Measurements from ENCODE around the gene PCDHGA7. TPM values are rescaled to one million over a fixed set of nuclear protein-coding genes. Genes with fewer than 3 reads are reported as not detected.

Gene PCDHGA7
- polyA plus RNA-seq, 1 donor (not counting 4 experiments of a cell fraction or from before 2014, with no cell fraction given): 0.13 TPM

- no peaks in the 10 kb centered on the region for H3K9me1 ChIP-seq (ENCODE audit: control insufficient read depth, extremely low read depth, insufficient read depth, low read length)
- no peaks in the 10 kb centered on the region for H3K4me1 ChIP-seq (ENCODE audit: control insufficient read depth, extremely low read depth, insufficient read depth, low read length)
- H4K20me1 ChIP-seq (ENCODE audit: control insufficient read depth, extremely low read depth, insufficient read depth, low read length): no peaks in the 10 kb centered on the region
- H2AFZ ChIP-seq (ENCODE audit: control insufficient read depth, low read length): no peak overlapping the region
- H3K9me3 ChIP-seq (ENCODE audit: control insufficient read depth, low read depth, low read length): peaks cover 14% of the 10 kb centered on the region
- no peak for DNase-seq (ENCODE audit: low read depth, low spot score)
- TF ChIP-seq EZH2 (IDR thresholded peaks at IDR 0.05; ENCODE audit: low read length): no peak
- TF ChIP-seq, protein P1, sequence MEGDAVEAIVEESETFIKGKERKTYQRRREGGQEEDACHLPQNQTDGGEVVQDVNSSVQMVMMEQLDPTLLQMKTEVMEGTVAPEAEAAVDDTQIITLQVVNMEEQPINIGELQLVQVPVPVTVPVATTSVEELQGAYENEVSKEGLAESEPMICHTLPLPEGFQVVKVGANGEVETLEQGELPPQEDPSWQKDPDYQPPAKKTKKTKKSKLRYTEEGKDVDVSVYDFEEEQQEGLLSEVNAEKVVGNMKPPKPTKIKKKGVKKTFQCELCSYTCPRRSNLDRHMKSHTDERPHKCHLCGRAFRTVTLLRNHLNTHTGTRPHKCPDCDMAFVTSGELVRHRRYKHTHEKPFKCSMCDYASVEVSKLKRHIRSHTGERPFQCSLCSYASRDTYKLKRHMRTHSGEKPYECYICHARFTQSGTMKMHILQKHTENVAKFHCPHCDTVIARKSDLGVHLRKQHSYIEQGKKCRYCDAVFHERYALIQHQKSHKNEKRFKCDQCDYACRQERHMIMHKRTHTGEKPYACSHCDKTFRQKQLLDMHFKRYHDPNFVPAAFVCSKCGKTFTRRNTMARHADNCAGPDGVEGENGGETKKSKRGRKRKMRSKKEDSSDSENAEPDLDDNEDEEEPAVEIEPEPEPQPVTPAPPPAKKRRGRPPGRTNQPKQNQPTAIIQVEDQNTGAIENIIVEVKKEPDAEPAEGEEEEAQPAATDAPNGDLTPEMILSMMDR (optimal IDR thresholded peaks at IDR 0.05 in 1 of 3, IDR thresholded peaks at IDR 0.05 in 1 of 3, conservative IDR thresholded peaks at IDR 0.05 in 1 of 3; ENCODE audit: extremely low read depth in 1 of 3, insufficient read depth in 2 of 3, low read length in 3 of 3): no peak
- H3K9ac ChIP-seq (ENCODE audit: control insufficient read depth, extremely low read depth, insufficient read depth, low read length): no peak overlapping the region
- H3K79me2 ChIP-seq (ENCODE audit: control insufficient read depth, insufficient read depth, low read length): no peaks in the 10 kb centered on the region
- H3K27ac ChIP-seq (ENCODE audit: control insufficient read depth, insufficient read depth, low read length): no peak overlapping the region
- H3K4me3 ChIP-seq (ENCODE audit: control insufficient read depth in 2 of 3, extremely low read depth in 1 of 3, insufficient read depth in 2 of 3, low read depth in 1 of 3, low read length in 3 of 3): no peak overlapping the region
- H3K4me2 ChIP-seq (ENCODE audit: control insufficient read depth, extremely low read depth, insufficient read depth, low read depth, low read length): no peak overlapping the region
- H3K27me3 ChIP-seq (ENCODE audit: control insufficient read depth, extremely low read depth, insufficient read depth, low read length): peaks cover 17% of the 10 kb centered on the region
- no peaks in the 10 kb centered on the region for H3K36me3 ChIP-seq (ENCODE audit: control insufficient read depth in 2 of 2, extremely low read depth in 1 of 2, insufficient read depth in 2 of 2, low read length in 2 of 2)
- dilution Hi-C loops (cut with MboI; ENCODE audit: extremely low pct_ligation_motif_present, low sequenced_read_pairs): no loop called here
- FAIRE-seq: no peak
Observed at GRCh38 chr5:141356133-141356532, 26.4 kb upstream of the PCDHGA7 start.

GRCh38 chr5:141356950-141357349, 25.6 kb upstream of the PCDHGA7 start:
- peaks cover 19% of the 10 kb centered on the region for H3K27me3 ChIP-seq (ENCODE audit: control insufficient read depth, extremely low read depth, insufficient read depth, low read length)

More at GRCh38 chr5:141356950-141357349, 25.6 kb upstream of the PCDHGA7 start:
- dilution Hi-C loops (cut with MboI; ENCODE audit: extremely low pct_ligation_motif_present, low sequenced_read_pairs): no loop called here
- DNase-seq (ENCODE audit: low read depth, low spot score): no peak
- H3K36me3 ChIP-seq (ENCODE audit: control insufficient read depth in 2 of 2, extremely low read depth in 1 of 2, insufficient read depth in 2 of 2, low read length in 2 of 2): no peaks in the 10 kb centered on the region
- FAIRE-seq: no peak
- no peaks in the 10 kb centered on the region for H3K79me2 ChIP-seq (ENCODE audit: control insufficient read depth, insufficient read depth, low read length)
- no peak overlapping the region for H2AFZ ChIP-seq (ENCODE audit: control insufficient read depth, low read length)
- no peak overlapping the region for H3K9ac ChIP-seq (ENCODE audit: control insufficient read depth, extremely low read depth, insufficient read depth, low read length)
- peaks cover 12% of the 10 kb centered on the region for H3K9me3 ChIP-seq (ENCODE audit: control insufficient read depth, low read depth, low read length)
- no peaks in the 10 kb centered on the region for H3K4me1 ChIP-seq (ENCODE audit: control insufficient read depth, extremely low read depth, insufficient read depth, low read length)
- H3K27ac ChIP-seq (ENCODE audit: control insufficient read depth, insufficient read depth, low read length): no peak overlapping the region
- H4K20me1 ChIP-seq (ENCODE audit: control insufficient read depth, extremely low read depth, insufficient read depth, low read length): no peaks in the 10 kb centered on the region
- no peak overlapping the region for H3K4me3 ChIP-seq (ENCODE audit: control insufficient read depth in 2 of 3, extremely low read depth in 1 of 3, insufficient read depth in 2 of 3, low read depth in 1 of 3, low read length in 3 of 3)
- H3K4me2 ChIP-seq (ENCODE audit: control insufficient read depth, extremely low read depth, insufficient read depth, low read depth, low read length): no peak overlapping the region
- H3K9me1 ChIP-seq (ENCODE audit: control insufficient read depth, extremely low read depth, insufficient read depth, low read length): no peaks in the 10 kb centered on the region
- TF ChIP-seq EZH2 (IDR thresholded peaks at IDR 0.05; ENCODE audit: low read length): no peak
- TF ChIP-seq, protein P1 (optimal IDR thresholded peaks at IDR 0.05 in 1 of 3, IDR thresholded peaks at IDR 0.05 in 1 of 3, conservative IDR thresholded peaks at IDR 0.05 in 1 of 3; ENCODE audit: extremely low read depth in 1 of 3, insufficient read depth in 2 of 3, low read length in 3 of 3): no peak

All from keratinocyte (primary cell).